GM18870 (cell line): ENCODE measurements around the gene KCNIP3.

Source experiments
- ATAC-seq: cut with Tn5 transposase; IDR thresholded peaks from one replicate; pipeline ENCODE4 v1.9.1; 2021; ENCODE audit warnings: moderate library complexity; ENCODE audit not compliant: unreplicated experiment

Gene KCNIP3

DNA sequence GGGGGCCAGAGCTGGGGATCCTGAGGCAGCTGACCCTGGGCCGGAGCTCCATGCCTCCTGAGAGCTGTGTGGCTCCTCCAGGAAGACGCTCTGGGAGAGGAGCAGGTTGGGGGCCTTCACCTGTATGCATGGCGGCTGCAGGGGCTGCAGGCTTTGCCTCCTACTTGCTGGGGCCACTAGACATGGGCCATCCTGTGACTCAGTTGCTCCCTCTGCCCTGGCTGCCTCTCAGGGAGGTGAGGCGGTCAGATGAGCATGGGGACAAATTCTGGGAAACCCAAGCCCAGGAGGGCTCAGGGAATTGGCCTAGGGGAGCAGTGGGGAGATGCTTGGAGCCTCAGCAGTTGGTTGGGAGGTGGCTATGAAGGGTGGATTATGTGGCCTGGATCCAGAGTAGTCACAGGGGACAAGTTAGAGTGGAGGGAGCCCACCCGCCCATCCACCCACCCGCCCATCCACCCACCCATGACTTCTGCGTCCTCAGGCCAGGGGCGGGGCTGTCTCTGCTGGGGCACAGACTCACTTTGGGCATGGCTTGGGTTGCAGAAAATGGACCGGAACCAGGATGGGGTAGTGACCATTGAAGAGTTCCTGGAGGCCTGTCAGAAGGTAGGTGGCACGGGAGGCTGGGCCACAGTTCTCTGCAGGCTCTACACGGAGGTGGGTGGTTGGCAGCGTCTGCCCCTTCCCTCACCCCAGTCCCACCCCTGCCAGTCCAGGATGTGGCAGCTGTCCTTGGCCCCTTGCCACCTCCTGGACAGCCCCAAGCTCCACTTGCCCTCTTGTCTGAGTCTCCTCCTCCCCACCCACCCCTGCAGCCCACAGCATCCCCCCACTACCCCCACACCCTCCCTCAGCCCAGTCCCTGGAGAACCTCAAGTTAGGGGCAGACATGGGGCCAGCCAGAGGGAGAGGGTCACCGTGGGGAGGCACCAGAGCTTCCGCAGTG lies 85.8 kb downstream of the KCNIP3 start:
- ATAC-seq, result no peak

DNA sequence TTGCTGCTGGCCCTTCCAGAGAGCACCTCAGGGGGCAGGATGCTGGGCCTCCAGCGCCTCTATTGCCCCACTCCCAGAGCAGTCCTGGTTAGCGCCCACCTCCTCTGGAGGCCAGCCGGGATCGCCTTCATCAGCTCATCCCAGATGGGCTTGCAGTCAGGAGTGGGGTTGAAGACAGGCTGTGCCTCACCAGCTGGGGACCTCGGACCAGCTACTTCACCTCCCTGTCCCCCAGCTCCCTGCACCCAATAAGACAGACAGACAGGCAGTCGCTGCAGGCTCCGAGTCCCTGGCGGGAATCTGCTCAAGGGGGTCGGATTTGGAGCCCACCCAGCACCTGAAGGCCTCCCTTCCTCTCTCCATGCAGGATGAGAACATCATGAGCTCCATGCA lies 86.5 kb downstream of the KCNIP3 start:
- ATAC-seq, result no peak

DNA sequence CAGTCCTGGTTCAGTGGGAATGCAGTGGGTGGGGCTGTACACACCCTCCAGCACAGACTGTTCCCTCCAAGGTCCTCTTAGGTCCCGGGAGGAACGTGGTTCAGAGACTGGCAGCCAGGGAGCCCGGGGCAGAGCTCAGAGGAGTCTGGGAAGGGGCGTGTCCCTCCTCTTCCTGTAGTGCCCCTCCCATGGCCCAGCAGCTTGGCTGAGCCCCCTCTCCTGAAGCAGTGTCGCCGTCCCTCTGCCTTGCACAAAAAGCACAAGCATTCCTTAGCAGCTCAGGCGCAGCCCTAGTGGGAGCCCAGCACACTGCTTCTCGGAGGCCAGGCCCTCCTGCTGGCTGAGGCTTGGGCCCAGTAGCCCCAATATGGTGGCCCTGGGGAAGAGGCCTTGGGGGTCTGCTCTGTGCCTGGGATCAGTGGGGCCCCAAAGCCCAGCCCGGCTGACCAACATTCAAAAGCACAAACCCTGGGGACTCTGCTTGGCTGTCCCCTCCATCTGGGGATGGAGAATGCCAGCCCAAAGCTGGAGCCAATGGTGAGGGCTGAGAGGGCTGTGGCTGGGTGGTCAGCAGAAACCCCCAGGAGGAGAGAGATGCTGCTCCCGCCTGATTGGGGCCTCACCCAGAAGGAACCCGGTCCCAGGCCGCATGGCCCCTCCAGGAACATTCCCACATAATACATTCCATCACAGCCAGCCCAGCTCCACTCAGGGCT lies 87.9 kb downstream of the KCNIP3 start:
- ATAC-seq, result no peak

DNA sequence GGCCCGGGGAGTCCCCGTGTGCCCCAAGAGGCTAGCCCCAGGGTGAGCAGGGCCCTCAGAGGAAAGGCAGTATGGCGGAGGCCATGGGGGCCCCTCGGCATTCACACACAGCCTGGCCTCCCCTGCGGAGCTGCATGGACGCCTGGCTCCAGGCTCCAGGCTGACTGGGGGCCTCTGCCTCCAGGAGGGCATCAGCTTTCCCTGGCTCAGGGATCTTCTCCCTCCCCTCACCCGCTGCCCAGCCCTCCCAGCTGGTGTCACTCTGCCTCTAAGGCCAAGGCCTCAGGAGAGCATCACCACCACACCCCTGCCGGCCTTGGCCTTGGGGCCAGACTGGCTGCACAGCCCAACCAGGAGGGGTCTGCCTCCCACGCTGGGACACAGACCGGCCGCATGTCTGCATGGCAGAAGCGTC lies 88.4 kb downstream of the KCNIP3 start:
- no peak for ATAC-seq

DNA sequence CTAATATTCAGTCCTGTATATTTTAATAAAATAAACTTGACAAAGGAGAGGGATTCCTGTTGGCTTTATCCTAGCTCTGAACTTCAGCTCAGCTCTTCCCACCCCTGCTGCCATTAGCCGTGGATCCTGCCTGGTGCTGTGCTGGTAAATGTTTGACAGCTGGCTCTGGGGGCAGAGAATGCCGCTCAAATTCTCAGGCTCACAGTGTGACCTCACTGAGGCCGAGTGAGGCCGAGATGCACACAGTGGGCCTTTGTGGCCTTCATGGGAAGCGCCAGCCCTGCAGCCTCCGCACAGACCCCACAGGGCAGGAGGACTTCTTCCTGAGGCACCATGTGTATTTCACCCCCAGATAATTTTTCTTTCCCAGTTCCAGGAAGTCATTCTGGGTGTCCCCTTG lies 88.9 kb downstream of the KCNIP3 start:
- no peak for ATAC-seq

DNA sequence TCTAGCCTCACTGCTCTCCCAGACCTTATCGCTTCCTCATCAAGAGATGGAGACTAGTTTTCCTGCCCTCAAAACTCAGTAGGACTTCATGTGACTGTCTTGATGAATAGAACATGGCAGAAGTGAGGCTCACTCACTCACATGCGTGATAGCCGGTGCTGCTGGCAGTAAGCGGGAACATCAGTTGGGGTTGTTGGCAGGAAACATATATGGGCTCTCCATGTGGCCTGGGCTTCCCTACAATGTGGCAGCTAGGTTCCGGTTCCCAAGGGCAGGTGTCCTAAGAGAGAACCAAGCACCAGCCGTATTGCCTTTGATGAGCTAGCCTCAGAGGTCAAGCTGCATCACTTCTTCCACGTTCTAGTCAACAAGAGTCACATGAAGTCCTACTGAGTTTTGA lies 90.2 kb downstream of the KCNIP3 start:
- ATAC-seq, result no peak

DNA sequence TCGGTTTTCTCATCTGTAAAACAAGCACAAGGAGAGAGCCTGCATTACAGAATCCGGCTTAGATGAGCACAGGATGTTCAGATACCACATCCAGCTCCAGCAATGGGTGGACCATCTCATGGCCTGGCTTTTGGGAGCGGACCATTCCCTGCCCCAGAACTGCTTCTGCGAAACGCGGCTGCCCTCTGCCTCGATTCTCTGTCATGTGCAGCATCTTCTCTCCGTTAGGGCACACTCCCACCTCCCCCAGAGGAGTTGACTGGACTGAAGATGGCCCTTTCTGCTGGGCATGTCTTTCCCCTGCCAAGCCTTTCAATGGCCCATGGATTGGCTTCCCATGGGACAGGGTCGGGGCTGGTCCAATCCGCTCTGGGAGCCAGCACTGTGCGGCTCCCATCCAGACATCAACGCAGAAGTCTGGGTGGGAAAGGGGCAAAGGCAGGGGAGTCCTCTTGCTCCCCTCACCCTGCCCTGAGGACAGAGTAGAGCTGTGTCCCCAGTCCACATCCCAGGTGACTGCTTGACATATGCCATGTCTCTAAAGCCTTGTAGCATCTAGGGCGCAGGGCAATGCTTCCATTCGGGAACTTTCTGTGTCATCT lies 91.0 kb downstream of the KCNIP3 start:
- no peak for ATAC-seq

DNA sequence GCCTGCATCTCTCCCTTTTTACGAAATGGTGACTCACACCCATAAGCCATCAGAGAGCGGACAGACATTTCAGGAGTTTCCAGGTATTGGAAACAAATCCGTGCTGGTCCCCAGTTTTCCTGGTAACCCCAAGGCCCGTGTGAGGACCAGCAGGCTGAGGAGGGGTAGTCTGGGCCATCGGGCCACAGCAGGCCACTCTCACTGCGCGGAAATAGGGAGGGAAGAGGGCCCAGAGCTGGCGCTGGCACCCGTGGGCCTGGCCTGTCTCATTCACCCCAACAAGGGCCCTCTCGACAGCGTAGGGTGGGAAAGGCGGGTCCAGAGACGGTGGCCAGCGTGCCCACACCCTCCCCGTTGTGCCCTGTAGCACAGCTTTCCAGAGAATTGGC lies 91.7 kb downstream of the KCNIP3 start:
- no peak for ATAC-seq

DNA sequence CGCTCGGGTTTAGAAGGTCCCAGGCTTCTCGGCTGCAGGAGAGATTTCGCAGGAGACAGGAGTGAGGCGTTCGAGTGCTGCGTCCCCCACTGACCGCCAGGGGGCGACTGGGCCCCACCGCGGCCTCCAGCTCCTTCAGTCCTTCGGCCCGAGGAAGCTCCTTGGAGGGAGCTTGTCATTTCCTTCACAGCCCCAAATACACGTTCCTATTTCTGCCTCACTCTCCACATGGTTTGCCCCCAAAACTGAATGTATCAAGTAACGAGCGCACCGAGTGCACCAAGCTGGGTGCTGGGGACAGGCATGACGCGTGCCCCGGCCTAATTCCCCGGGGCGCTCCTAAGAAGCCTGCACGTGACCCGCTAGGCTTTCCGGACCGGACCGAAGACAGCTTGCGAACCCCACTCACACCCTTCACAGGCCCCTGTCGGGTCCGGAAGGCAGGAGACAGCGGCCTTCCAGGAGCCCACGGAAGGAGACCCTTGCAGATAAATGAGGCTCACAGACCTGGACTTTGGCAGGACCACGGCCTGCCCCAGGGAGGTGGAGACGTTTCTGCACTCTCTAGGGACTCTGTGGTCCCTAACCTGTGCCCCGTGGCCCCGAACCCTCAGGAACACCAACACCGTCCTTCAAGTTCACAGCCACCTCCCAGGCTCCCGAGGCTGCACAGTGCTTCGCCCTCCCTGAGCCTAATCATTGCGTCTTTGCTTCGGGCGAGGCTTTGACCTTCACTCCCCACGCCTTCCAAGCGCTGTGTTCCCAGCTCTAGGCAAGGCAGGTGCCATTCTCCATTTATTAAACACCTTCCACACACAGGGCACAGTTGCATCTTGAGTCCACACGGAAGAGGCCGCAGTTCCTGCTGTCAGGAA lies 92.3 kb downstream of the KCNIP3 start:
- no peak for ATAC-seq

DNA sequence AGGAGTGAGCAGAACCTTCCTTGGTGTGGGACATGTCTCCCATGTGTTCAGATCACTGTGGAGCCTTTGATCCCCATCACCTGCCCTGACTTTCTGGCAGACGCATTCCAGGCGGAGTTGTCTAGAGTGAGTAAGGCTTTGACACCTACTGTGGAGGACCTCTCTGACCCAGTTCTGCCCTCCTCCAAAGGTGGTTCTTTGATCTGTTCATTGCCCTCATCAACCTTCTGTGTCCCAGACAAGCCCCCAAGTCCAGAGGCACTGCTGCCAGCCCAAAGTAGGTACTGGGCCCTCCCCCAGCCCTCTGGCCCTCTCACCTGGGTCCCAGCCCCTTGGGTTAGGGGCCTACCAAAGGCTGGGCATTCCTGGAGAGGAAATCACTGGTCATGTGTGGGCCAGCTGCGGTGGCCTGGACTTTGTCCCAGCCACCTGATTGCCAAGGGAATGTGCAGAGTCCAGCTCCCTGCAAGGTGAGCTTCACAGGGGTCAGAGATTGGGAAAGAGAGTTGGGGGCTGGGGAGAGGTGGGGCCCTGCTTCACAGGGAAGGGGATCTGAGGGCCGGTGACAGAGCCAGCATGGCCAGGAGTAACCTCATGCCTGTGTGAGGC lies 93.2 kb downstream of the KCNIP3 start:
- no peak for ATAC-seq

DNA sequence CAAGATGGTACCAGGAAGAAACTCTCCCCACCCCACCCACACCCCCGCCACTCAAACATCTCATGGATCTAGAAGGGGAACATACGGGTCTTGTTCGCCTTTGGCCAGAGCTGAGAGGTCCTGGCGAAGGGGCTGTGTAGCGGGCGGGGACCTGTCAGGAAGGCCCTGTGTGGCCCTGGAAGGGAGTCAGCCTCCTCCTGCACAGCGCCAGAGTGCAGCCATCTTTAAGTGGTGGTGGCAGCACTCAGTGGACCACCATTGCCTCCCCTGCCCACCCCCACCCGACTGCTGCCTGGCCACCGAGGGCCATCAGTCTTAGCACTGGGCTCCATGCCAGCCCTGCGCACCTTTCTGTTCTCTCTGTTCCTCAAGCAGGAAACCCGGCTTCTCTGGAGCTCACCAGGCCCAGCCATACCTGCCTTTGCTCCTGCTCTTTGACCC lies 93.8 kb downstream of the KCNIP3 start:
- ATAC-seq, result no peak

DNA sequence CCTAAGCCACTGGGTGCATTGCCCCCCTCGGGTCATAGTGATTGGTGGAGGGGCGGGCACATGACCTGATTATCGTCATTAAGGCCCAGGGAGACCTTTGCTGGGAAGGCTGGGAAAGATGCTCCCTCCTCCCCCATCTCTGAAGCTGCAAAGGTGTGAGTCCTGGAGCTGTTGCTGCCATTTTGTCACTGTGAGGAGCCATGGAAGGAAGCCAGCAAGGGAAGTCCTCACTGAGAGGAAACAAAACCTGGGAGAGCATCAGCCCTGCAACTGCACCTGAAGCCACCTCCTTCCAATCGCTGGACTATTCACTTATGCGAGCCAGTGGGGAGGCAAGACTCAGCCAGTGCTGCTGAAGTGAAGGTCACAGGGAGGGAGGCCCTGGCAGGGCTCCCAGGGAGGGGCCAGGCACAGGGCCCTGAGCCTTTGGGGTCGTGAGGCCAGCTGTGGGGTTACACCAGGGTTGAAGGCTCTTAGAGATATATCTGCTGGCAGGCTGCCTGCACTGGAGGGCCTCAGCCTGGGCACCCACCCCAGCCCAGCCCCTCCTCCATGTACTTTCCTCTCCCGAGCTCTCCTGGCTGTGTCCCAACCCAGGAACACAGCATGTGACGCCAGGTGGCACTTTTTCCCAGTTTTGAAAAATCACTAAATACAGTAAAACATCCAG lies 94.6 kb downstream of the KCNIP3 start:
- ATAC-seq, result no peak

DNA sequence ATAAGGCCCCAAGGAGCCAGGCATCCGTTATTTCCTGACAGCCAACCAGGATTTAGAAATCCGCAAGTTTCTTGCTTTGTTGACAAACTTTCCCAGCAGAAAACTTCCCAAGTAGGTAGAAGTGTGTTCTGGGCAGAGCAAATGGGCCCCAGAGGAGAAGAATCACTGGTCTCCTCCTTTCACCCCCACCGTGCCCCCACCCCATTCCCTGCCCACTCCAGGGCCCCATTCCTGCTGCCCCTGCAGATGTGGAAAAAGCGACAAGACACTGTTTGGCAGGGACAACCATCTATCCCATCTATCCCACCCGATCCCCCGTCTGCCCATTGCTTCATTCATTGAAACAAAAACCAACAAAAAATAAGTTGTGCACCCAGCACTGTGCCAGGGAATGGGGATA lies 95.2 kb downstream of the KCNIP3 start:
- no peak for ATAC-seq

DNA sequence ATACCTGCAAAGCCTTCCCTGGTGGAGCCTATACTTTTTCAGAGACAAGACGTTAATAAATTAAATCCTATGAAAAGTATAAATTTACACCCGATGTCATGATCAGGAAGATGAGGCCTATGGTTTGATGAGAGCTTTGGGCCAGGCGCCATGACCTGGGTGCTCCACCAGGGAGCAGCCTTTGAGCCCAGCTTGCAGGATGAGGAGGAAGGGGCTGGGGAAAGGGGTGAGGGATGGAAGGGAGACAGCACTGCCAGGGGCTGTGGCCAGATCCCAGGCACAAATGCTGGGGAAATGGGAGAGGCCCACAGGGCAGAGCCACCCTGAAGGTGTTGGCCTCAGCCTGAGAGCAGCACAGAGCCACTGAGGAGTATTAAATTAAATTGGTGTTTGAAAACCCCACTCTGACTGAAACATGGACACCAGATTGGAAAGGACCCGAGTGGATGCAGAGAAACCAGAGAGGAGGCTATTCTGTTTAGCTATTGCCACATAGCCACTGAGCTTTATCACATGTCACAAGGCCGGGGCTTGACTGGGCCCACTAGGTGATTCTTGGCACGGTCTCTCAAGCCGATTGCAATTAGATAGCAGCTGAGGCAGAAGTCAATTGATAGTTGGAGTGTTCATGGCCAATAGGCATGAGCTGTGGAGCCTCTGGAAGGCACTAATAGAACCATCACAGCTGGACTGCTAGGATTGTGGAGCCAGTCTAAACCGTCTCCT lies 95.7 kb downstream of the KCNIP3 start:
- ATAC-seq, result no peak

DNA sequence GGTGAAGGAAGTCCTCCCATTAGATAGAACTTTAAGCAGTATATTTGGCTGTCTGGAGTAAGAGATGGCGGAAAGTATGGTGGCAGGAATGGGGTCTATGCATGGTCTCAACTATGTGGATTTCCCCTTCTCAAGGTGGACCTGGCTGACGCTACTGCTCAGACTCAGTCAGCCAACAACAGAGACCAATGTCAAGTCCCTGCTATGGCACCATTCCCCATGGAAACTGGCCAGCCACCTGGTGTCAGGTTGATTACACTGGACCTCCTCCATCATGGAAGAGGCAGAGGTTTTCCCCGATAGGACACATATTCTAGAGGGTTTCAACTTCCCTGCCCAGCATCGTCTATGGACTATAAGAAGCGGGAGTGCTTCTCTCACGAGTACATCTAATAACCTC lies 96.8 kb downstream of the KCNIP3 start:
- no peak for ATAC-seq

DNA sequence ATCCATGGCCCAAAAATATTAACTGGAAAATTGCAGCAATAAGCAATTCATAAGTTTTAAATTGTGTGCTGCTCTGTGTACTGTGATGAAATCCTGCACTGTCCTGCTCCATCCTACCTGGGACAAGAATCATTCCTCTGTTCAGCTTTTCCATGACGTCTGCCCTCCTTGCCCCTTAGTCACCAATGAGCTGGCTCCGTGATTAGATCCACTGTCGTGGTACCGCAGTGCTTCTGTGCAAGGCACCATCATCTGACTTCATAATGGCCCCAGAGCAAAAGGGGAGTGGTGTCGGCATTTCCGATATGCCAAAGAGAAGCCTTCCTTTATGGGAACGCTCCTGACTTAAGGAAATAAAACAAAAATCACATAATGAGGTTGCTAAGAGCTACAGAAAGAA lies 101.9 kb downstream of the KCNIP3 start:
- ATAC-seq, result no peak

DNA sequence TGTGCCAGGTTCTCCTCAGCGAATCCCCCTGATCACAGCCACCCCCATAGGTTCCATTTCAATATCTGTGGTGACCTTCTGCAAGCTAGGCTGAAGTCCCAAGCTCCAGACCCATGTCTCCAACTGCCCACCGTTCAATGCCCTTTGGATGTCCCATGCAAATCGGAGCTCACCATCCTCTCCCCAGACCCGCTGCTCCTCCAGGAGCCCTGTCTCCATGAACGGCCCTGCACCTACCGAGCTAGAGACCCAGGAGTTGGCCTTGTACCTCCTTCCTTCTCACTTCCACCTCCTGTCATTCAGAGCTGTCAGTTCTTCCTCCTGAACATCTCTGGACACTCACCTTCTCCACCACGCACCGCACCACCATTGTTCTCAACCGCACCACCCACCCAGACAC lies 104.3 kb downstream of the KCNIP3 start:
- ATAC-seq, result no peak

DNA sequence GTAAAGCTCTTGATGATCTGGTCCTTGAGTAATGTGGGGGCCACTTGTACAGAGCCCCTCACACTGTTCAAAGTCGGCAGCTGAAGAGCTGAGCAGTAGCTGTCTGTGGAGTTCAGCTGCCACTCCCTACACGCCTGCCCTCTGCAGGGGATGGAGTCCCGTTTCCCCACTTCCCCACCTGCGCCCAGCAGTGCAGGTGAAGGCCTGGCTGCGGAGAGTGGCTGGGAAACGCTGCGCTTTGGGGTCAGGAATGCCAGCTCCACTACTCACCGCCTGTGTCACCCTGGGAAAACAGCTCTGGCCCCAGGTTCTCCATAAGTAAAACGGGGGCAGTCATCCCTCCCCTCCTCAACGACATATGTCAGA lies 104.8 kb downstream of the KCNIP3 start:
- ATAC-seq, result peak; percentile 5
